Tibial artery (tissue), 4 donors: ENCODE measurements around the gene RHOV.

Experiments used
- DNase-seq, 2 donors: peaks; one replicate each; pipeline ENCODE4 v3.0.0-alpha.2; 2019
- H3K27ac ChIP-seq, 2 donors: fragments of 200-600 bp; sonication (generic) in 1 of 2; 1 replicate in 1 of 2; 2 replicates in 1 of 2; pipeline ENCODE4 v1.5.1; 2018 to 2019; ENCODE audit warnings: mild to moderate bottlenecking in 1 of 2
- H3K27me3 ChIP-seq, 2 donors: fragments of 200-600 bp; sonication (generic) in 1 of 2; one replicate each; pipeline versions ENCODE4 v1.5.1 to v1.6.0; 2016 to 2019
- H3K36me3 ChIP-seq, 3 donors: fragments of 200-600 bp; sonication (generic) in 2 of 3; one replicate each; pipeline ENCODE4 v1.5.1; 2016 to 2019; ENCODE audit warnings: mild to moderate bottlenecking in 2 of 3
- H3K4me1 ChIP-seq, 4 donors: fragments of 200-600 bp; sonication (generic) in 2 of 4; 1 replicate in 3 of 4; 2 replicates in 1 of 4; pipeline ENCODE4 v1.5.1; 2016 to 2019
- H3K4me3 ChIP-seq, 2 donors: fragments of 200-600 bp; sonication (generic) in 1 of 2; 1 replicate in 1 of 2; 2 replicates in 1 of 2; pipeline ENCODE4 v1.5.1; 2018 to 2019; ENCODE audit warnings: mild to moderate bottlenecking in 2 of 2
- H3K9me3 ChIP-seq, 3 donors: fragments of 200-600 bp; sonication (generic) in 1 of 3; one replicate each; pipeline ENCODE4 v1.5.1; 2016 to 2019
- intact Hi-C: fragments of 100-400 bp; cut with DNase I; formaldehyde crosslinking; loops from one replicate; pipeline ENCODE4 v1.15.0; 2023; ENCODE audit warnings: low total_unique reads
- TF ChIP-seq, protein P1 (sequence below), 2 experiments: fragments of 200-600 bp in 1 of 2; fragments of 450-650 bp in 1 of 2; IDR thresholded peaks; one replicate each; pipeline ENCODE4 v1.5.1; 2017 to 2019; ENCODE audit warnings: antibody characterized with exemption in 2 of 2, mild to moderate bottlenecking in 1 of 2, moderate library complexity in 1 of 2

Gene RHOV

DNA sequence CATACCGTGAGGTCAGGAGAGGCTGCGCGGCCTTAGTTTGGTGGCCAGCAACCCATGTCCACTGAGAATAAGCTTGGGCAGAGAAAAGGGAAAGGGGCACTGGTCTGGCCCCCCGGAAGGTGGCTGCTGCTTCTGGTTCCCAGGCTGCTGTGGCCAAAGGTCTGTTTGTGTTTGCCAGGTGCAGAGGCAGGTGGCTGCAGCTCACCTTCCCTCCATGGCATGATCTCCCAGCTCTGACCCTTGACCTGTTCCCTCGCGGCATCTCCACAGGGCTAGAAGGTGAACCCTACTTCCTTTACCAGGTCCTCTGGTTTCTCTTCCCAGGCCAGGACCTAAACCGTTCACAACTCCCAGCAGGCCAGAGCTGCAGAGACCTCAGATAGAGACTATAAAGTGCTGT lies 34.1 kb upstream of the RHOV start:
- DNase-seq, result no peak
- Histone ChIP-seq H3K4me3 (no peak overlapping the region), H3K36me3 (peaks cover 7 to 8% (median 8%) of the 10 kb centered on the region in 3 donors), H3K9me3 (no peaks in the 10 kb centered on the region), H3K27ac (peak overlapping the region in 1 of 2 donors; percentile 84), H3K4me1 (peaks cover 12 to 36% (median 25%) of the 10 kb centered on the region in 4 donors), H3K27me3 (no peaks in the 10 kb centered on the region)
- intact Hi-C loops, result loop anchor here (5.0 to 10.0 kb wide), 3 partner anchors 34 to 274 kb away; partner anchors contain the start of gene INO80
- TF ChIP-seq, protein P1, sequence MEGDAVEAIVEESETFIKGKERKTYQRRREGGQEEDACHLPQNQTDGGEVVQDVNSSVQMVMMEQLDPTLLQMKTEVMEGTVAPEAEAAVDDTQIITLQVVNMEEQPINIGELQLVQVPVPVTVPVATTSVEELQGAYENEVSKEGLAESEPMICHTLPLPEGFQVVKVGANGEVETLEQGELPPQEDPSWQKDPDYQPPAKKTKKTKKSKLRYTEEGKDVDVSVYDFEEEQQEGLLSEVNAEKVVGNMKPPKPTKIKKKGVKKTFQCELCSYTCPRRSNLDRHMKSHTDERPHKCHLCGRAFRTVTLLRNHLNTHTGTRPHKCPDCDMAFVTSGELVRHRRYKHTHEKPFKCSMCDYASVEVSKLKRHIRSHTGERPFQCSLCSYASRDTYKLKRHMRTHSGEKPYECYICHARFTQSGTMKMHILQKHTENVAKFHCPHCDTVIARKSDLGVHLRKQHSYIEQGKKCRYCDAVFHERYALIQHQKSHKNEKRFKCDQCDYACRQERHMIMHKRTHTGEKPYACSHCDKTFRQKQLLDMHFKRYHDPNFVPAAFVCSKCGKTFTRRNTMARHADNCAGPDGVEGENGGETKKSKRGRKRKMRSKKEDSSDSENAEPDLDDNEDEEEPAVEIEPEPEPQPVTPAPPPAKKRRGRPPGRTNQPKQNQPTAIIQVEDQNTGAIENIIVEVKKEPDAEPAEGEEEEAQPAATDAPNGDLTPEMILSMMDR (IDR thresholded peaks at IDR 0.05), result no peak

GRCh38 chr15:40906991-40907802 lies 33.2 kb upstream of the RHOV start:
- no peaks in the 10 kb centered on the region for H3K9me3 ChIP-seq
- intact Hi-C loops, result loop anchor here (2.0 to 10.0 kb wide), 4 partner anchors 35 to 275 kb away; partner anchors contain the start of gene INO80
- H3K4me1 ChIP-seq, result peaks cover 12 to 36% (median 25%) of the 10 kb centered on the region in 4 donors
- peak overlapping the region; percentile 38 to 56 for H3K4me3 ChIP-seq
- H3K27ac ChIP-seq, result peak overlapping the region; percentile 84 to 93
- TF ChIP-seq, protein P1 (IDR thresholded peaks at IDR 0.05), result no peak
- no peak for DNase-seq
- no peaks in the 10 kb centered on the region for H3K27me3 ChIP-seq
- H3K36me3 ChIP-seq, result peaks cover 16 to 17% (median 17%) of the 10 kb centered on the region in 3 donors

GRCh38 chr15:40906091-40906990 lies 32.3 kb upstream of the RHOV start:
- Histone ChIP-seq H3K4me1 (peaks cover 12 to 36% (median 25%) of the 10 kb centered on the region in 4 donors), H3K36me3 (peaks cover 17 to 25% (median 17%) of the 10 kb centered on the region in 3 donors), H3K27ac (peak overlapping the region; percentile 84 to 93), H3K27me3 (no peaks in the 10 kb centered on the region), H3K9me3 (no peaks in the 10 kb centered on the region), H3K4me3 (peak overlapping the region; percentile 38 to 56)
- intact Hi-C loops, result loop anchor here (2.0 to 10.0 kb wide), 4 partner anchors 36 to 276 kb away; partner anchors contain the start of gene INO80
- peak; percentile 84 to 93 for DNase-seq
- TF ChIP-seq, protein P1 (IDR thresholded peaks at IDR 0.05), result peak; percentile 74 to 81

DNA sequence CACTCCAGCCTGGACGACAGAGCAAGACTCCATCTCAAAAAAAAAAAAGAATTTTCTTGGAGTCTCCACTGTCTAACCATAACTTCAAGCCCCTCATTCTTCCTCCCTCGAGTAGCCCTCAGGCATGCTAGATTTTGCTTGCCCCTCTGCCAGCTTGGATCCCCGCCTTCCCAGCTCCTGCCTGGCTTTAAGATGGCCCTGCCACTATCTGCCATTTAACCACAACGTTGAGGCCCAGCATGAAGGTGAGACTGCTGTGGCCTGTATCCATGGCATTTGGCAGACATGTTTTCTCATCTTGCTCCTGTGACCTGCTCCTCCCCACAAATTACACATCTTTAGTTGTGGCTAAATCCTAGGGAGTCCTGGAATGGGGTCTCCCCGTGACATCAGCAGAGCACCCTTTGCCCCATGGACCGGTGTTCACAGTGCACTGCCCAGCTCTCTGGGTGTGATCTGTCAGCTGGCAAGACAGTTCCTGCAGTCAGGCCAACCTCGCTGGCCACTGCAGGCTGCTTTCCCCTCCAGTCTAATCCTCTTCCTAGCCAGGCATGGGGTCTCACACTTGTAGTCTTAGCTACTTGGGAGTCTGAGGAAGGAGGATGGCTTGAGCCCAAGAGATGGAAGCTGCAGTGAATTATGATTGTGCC lies 30.6 kb upstream of the RHOV start:
- Histone ChIP-seq H3K9me3 (no peaks in the 10 kb centered on the region), H3K36me3 (peaks cover 31 to 41% (median 32%) of the 10 kb centered on the region in 3 donors), H3K27ac (peak overlapping the region; percentile 18 to 84), H3K4me3 (no peak overlapping the region), H3K27me3 (no peaks in the 10 kb centered on the region), H3K4me1 (peaks cover 12 to 32% (median 24%) of the 10 kb centered on the region in 4 donors)
- intact Hi-C loops, result loop anchor here (5.0 to 10.0 kb wide), 3 partner anchors 38 to 278 kb away; partner anchors contain the start of gene INO80
- no peak for DNase-seq
- TF ChIP-seq, protein P1 (IDR thresholded peaks at IDR 0.05), result no peak
